ENCODE results near the gene SLAMF1. TPM values are rescaled to one million over a fixed set of nuclear protein-coding genes. Genes with fewer than 3 reads are reported as not detected.

Gene SLAMF1
- total and polyA plus RNA-seq, 2 of the 13 experiments (the other 11 are each of a cell fraction or from before 2014, with no cell fraction given): not detected

DNA sequence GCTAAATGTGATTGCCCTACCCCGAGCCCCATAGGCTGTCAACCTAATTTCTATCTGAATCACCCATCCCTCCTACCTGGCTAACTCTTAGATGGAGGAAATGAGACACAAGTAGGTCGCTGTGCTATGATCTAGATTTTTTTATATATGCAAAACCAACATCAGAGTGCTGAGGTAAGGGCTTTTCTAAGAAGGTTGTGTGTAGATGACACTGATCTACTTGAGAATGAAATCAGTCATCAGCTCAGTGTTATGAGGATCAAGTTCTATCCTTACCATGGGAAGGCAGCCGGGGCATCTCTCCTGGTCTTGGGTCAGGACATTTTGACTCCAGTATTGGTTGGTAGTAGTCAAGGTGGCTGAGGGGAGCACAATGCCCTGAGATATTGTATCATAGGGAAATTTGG lies 23.6 kb downstream of the SLAMF1 start:
- Histone ChIP-seq H3K9me3 (ENCODE audit: low read length) (no peaks in the 10 kb centered on the region; the same call in 1 of the 2 replicates), H3K79me2 (ENCODE audit: insufficient read depth, low read length) (no peaks in the 10 kb centered on the region), H3K36me3 (replicated peaks in 1 of 2; ENCODE audit: control insufficient read depth in 1 of 2, insufficient read depth in 2 of 2, low read length in 2 of 2) (no peaks in the 10 kb centered on the region), H3K9ac (ENCODE audit: insufficient read depth, low read depth, low read length) (no peak overlapping the region), H3K4me3 (replicated peaks in 1 of 3; ENCODE audit: insufficient read depth in 1 of 3, low read depth in 2 of 3, low read length in 3 of 3) (no peak overlapping the region), H3K27ac (ENCODE audit: extremely low read length, insufficient read depth, low read length) (no peak overlapping the region), H3K27me3 (ENCODE audit: control insufficient read depth in 1 of 2, insufficient read depth in 2 of 2, low read length in 2 of 2) (0 out of 5 replicates have a peak, but pooled peaks cover 0 to 3% of the 10 kb centered on the region in 2 experiments), H3K4me2 (ENCODE audit: low read depth, low read length) (no peak overlapping the region), H4K20me1 (ENCODE audit: insufficient read depth, low read length) (no peaks in the 10 kb centered on the region), H2AFZ (ENCODE audit: low read length) (no peak overlapping the region), H3K4me1 (ENCODE audit: insufficient read depth, low read length) (no peaks in the 10 kb centered on the region)
- TF ChIP-seq ETS1 (CRISPR knock-in tag; IDR thresholded peaks at IDR 0.05) (no peak), USF2 (IDR thresholded peaks at IDR 0.05; ENCODE audit: low read depth, low read length) (no peak), USF2 (CRISPR knock-in tag; IDR thresholded peaks at IDR 0.05; ENCODE audit: borderline replicate concordance) (no peak), ZNF264 (CRISPR knock-in tag; IDR thresholded peaks at IDR 0.05) (no peak), MAFK (conservative IDR thresholded peaks at IDR 0.05 in 1 of 2, IDR thresholded peaks at IDR 0.05 in 1 of 2; ENCODE audit: low read length in 2 of 2) (peak in 1 of 2 experiments; percentile 51; a peak in 2 of 4 replicates), MED13 (CRISPR knock-in tag; IDR thresholded peaks at IDR 0.05) (no peak)
- POLR2A ChIA-PET: no interaction called here
- ATAC-seq (no peak), FAIRE-seq (no peak), DNase-seq (ENCODE audit: low spot score) (no peak)
- in situ Hi-C loops (cut with HindIII; ENCODE audit: extremely low pct_ligation_motif_present, low pct_unique_long_range_greater_than_20kb) (no loop called here), intact Hi-C loops (cut with micrococcal nuclease; ENCODE audit: unreplicated experiment) (no loop called here)
- CTCF ChIA-PET (ENCODE audit: low intra/inter-chr PET ratio, low total read pairs): no interaction called here
- BruUV-seq (replicated peaks): no TSS peak
- 7% methylated on average over 3 of the region's 3 CpGs for WGBS (ENCODE audit: low lambda C conversion rate)
